DOHH2 (cell line): Measurements from ENCODE around the gene SVIL.

Experiments
- H3F3A ChIP-seq: fragments of 200-600 bp; sonication (generic), shearing (Covaris generic); 2 replicates; pipeline ENCODE4 v1.6.0; 2016; ENCODE audit warnings: antibody characterized with exemption, mild to moderate bottlenecking; ENCODE audit not compliant: control insufficient read depth, insufficient read depth
- H3K27ac ChIP-seq: fragments of 200-600 bp; sonication (generic); 2 replicates; pipeline ENCODE4 v1.5.1; 2014; ENCODE audit warnings: low read depth, mild to moderate bottlenecking, low read length, moderate library complexity
- H3K27me3 ChIP-seq: fragments of 200-600 bp; sonication (generic); 2 replicates; pipeline ENCODE4 v1.6.1; 2014; ENCODE audit warnings: mild to moderate bottlenecking, low read length, mixed read lengths; ENCODE audit not compliant: control insufficient read depth
- H3K36me3 ChIP-seq: fragments of 200-600 bp; sonication (generic); 2 replicates; pipeline ENCODE4 v1.6.1; 2014; ENCODE audit warnings: mild to moderate bottlenecking, low read length, moderate library complexity, mixed read lengths; ENCODE audit not compliant: control insufficient read depth
- H3K4me1 ChIP-seq: fragments of 200-600 bp; sonication (generic); 2 replicates; pipeline ENCODE4 v1.6.1; 2014; ENCODE audit warnings: mild to moderate bottlenecking, low read length, mixed read lengths; ENCODE audit not compliant: control insufficient read depth
- H3K4me2 ChIP-seq: fragments of 200-600 bp; sonication (generic); 2 replicates; pipeline ENCODE4 v1.6.0; 2014; ENCODE audit warnings: mild to moderate bottlenecking, low read length, moderate library complexity
- H3K4me3 ChIP-seq: fragments of 200-600 bp; sonication (generic); 2 replicates; pipeline ENCODE4 v1.5.1; 2014; ENCODE audit warnings: mild to moderate bottlenecking, low read length, mixed read lengths
- H3K79me2 ChIP-seq: fragments of 200-600 bp; sonication (generic); 2 replicates; pipeline ENCODE4 v1.6.1; 2014; ENCODE audit warnings: mild to moderate bottlenecking, low read length, mixed read lengths; ENCODE audit not compliant: control insufficient read depth
- H3K9me2 ChIP-seq: fragments of 200-600 bp; sonication (generic); replicated peaks from 2 replicates; pipeline ENCODE4 v1.6.1; 2014; ENCODE audit warnings: mild to moderate bottlenecking, low read length, mixed read lengths; ENCODE audit not compliant: control insufficient read depth
- H3K9me3 ChIP-seq: fragments of 200-600 bp; sonication (generic); 2 replicates; pipeline ENCODE4 v1.6.1; 2014; ENCODE audit warnings: antibody characterized with exemption, low read length, mixed read lengths; ENCODE audit not compliant: control insufficient read depth, insufficient read depth
- H4K20me1 ChIP-seq: fragments of 200-600 bp; sonication (generic); 2 replicates; pipeline ENCODE4 v1.6.0; 2014; ENCODE audit warnings: low read depth, mild to moderate bottlenecking, antibody characterized with exemption, low read length, moderate library complexity; ENCODE audit not compliant: control insufficient read depth, insufficient read depth
- CTCF ChIP-seq: fragments of 200-600 bp; sonication (generic); IDR thresholded peaks from one replicate; pipeline ENCODE4 v1.5.1; 2014; ENCODE audit warnings: antibody characterized with exemption, mild to moderate bottlenecking, low read depth, low read length; ENCODE audit not compliant: poor library complexity, severe bottlenecking
- EZH2phosphoT487 ChIP-seq: fragments of 200-600 bp; sonication (generic); IDR thresholded peaks from 2 replicates; pipeline ENCODE4 v1.6.1; 2017; ENCODE audit warnings: borderline replicate concordance, mild to moderate bottlenecking, antibody characterized with exemption, low read length, moderate library complexity, mixed read lengths

The SVIL gene

GRCh38 chr10:29676732-29677131, 42.0 kb upstream of the SVIL start:
- no peaks in the 10 kb centered on the region for H3K27me3 ChIP-seq
- no peak overlapping the region for H3K4me2 ChIP-seq
- peaks cover 9% of the 10 kb centered on the region; the same call in 1 of the 2 replicates for H3K9me3 ChIP-seq
- no peak overlapping the region for H3K4me3 ChIP-seq
- H4K20me1 ChIP-seq, result no peaks in the 10 kb centered on the region
- H3K9me2 ChIP-seq, result no peaks in the 10 kb centered on the region
- H3K36me3 ChIP-seq, result no peaks in the 10 kb centered on the region
- H3K4me1 ChIP-seq, result no peaks in the 10 kb centered on the region
- H3K79me2 ChIP-seq, result no peaks in the 10 kb centered on the region
- H3F3A ChIP-seq, result no peaks in the 10 kb centered on the region
- H3K27ac ChIP-seq, result no peak overlapping the region
- TF ChIP-seq CTCF, result no peak
- no peak for TF ChIP-seq EZH2phosphoT487

- no peaks in the 10 kb centered on the region for H4K20me1 ChIP-seq
- H3K4me1 ChIP-seq, result no peaks in the 10 kb centered on the region
- no peaks in the 10 kb centered on the region for H3F3A ChIP-seq
- no peaks in the 10 kb centered on the region for H3K9me2 ChIP-seq
- H3K27ac ChIP-seq, result no peak overlapping the region
- no peak for TF ChIP-seq CTCF
- no peak for TF ChIP-seq EZH2phosphoT487
- H3K4me3 ChIP-seq, result no peak overlapping the region
- H3K9me3 ChIP-seq, result peaks cover 9% of the 10 kb centered on the region; the same call in 1 of the 2 replicates
- no peaks in the 10 kb centered on the region for H3K79me2 ChIP-seq
- H3K36me3 ChIP-seq, result no peaks in the 10 kb centered on the region
- H3K27me3 ChIP-seq, result no peaks in the 10 kb centered on the region
- H3K4me2 ChIP-seq, result no peak overlapping the region
These were observed 41.2 kb upstream of the SVIL start for GRCh38 chr10:29675984-29676383.

GRCh38 chr10:29671968-29672367, 37.2 kb upstream of the SVIL start:
- no peaks in the 10 kb centered on the region for H3K79me2 ChIP-seq
- no peaks in the 10 kb centered on the region for H3K4me1 ChIP-seq
- no peak overlapping the region for H3K27ac ChIP-seq
- peaks cover 9% of the 10 kb centered on the region; the same call in 1 of the 2 replicates for H3K9me3 ChIP-seq
- no peaks in the 10 kb centered on the region for H3K27me3 ChIP-seq
- no peaks in the 10 kb centered on the region for H3F3A ChIP-seq
- no peaks in the 10 kb centered on the region for H4K20me1 ChIP-seq
- H3K36me3 ChIP-seq, result no peaks in the 10 kb centered on the region
- no peak overlapping the region for H3K4me3 ChIP-seq
- H3K4me2 ChIP-seq, result no peak overlapping the region
- H3K9me2 ChIP-seq, result no peaks in the 10 kb centered on the region
- TF ChIP-seq CTCF (no peak), EZH2phosphoT487 (no peak)
